DND-41 (cell line): ENCODE data around the gene CLMP.

ENCODE experiments used
- ATAC-seq: fragments of 200-7000 bp; cut with Tn5 transposase; 3 replicates; pipeline ENCODE4 v1.9.1; 2021; ENCODE audit warnings: low read depth; ENCODE audit not compliant: insufficient read depth
- DNase-seq: peaks from one replicate; pipeline ENCODE4 v3.0.0-alpha.2; 2020
- H2AFZ ChIP-seq: 2 replicates; pipeline ENCODE4 v1.6.0; 2012; ENCODE audit warnings: low read depth, low read length
- H3K27ac ChIP-seq: 2 replicates; pipeline ENCODE4 v1.5.1; 2012; ENCODE audit warnings: low read length, inconsistent platforms
- H3K27me3 ChIP-seq: fragments of 200-600 bp; sonication (generic); 2 replicates; pipeline ENCODE4 v1.6.0; 2012; ENCODE audit warnings: low read length, mild to moderate bottlenecking, inconsistent platforms; ENCODE audit not compliant: insufficient read depth, poor library complexity
- H3K36me3 ChIP-seq: 2 replicates; pipeline ENCODE4 v1.5.1; 2012; ENCODE audit warnings: low read length, inconsistent platforms; ENCODE audit not compliant: insufficient read depth
- H3K4me1 ChIP-seq: 2 replicates; pipeline ENCODE4 v1.5.1; 2012; ENCODE audit warnings: mild to moderate bottlenecking, low read length; ENCODE audit not compliant: insufficient read depth
- H3K4me2 ChIP-seq: 2 replicates; pipeline ENCODE4 v1.6.0; 2012; ENCODE audit warnings: mild to moderate bottlenecking, moderate library complexity, low read length, inconsistent platforms; ENCODE audit not compliant: insufficient read depth
- H3K4me3 ChIP-seq, 2 experiments: fragments of 200-600 bp in 1 of 2; shearing (Covaris generic) in 1 of 2; 2 replicates each; pipeline ENCODE4 v1.5.1; 2012 to 2016; ENCODE audit warnings: inconsistent platforms in 2 of 2, low read length in 2 of 2, mild to moderate bottlenecking in 2 of 2, low read depth in 1 of 2, moderate library complexity in 1 of 2
- H3K79me2 ChIP-seq: 2 replicates; pipeline ENCODE4 v1.6.0; 2012; ENCODE audit warnings: low read length, inconsistent platforms; ENCODE audit not compliant: insufficient read depth
- H3K9ac ChIP-seq: 2 replicates; pipeline ENCODE4 v1.6.0; 2012; ENCODE audit warnings: low read depth, mild to moderate bottlenecking, inconsistent platforms, low read length, moderate library complexity
- H3K9me3 ChIP-seq: 2 replicates; pipeline ENCODE4 v1.5.1; 2012; ENCODE audit warnings: low read length, moderate library complexity, mild to moderate bottlenecking, inconsistent platforms; ENCODE audit not compliant: insufficient read depth, severe bottlenecking
- H4K20me1 ChIP-seq: 2 replicates; pipeline ENCODE4 v1.6.0; 2012; ENCODE audit warnings: low read length; ENCODE audit not compliant: insufficient read depth
- EZH2 ChIP-seq: IDR thresholded peaks from 3 replicates; pipeline ENCODE4 v1.6.1; 2012; ENCODE audit warnings: borderline replicate concordance, low read depth, mild to moderate bottlenecking, moderate library complexity, low read length, inconsistent platforms; ENCODE audit not compliant: severe bottlenecking
- TF ChIP-seq, protein P1 (sequence below): IDR thresholded peaks from 2 replicates; pipeline ENCODE4 v1.5.1; 2012; ENCODE audit warnings: borderline replicate concordance, low read length, moderate library complexity, mild to moderate bottlenecking; ENCODE audit not compliant: poor library complexity, severe bottlenecking; ENCODE audit errors: extremely low read depth

CLMP gene

DNA sequence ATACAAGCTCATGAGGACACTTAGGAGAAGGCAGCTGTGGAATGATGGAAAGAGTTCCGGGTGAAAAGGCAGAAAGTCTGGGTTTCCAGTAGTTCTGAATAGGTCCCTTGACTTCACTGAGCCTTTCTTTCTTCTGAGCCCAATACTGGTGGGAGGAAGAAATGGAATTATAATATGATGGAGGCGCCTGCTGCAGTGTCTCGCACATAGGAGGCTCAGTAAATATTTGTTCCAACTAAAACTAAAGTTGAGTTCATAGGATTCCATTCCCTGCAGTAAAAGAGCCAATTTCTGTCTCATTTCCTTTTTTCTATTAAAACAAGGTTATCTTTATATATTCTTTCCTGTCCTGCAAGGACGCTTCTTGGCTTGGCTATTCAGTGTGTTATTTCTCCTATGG, 5.2 kb upstream of the CLMP start:
- H3K9ac ChIP-seq, result no peak overlapping the region
- no peak overlapping the region for H2AFZ ChIP-seq
- H3K27ac ChIP-seq, result no peak overlapping the region
- no peak overlapping the region for H3K4me2 ChIP-seq
- no peaks in the 10 kb centered on the region for H4K20me1 ChIP-seq
- H3K36me3 ChIP-seq, result no peaks in the 10 kb centered on the region
- no peak for ATAC-seq
- no peak for DNase-seq
- no peak for TF ChIP-seq EZH2
- TF ChIP-seq, protein P1, sequence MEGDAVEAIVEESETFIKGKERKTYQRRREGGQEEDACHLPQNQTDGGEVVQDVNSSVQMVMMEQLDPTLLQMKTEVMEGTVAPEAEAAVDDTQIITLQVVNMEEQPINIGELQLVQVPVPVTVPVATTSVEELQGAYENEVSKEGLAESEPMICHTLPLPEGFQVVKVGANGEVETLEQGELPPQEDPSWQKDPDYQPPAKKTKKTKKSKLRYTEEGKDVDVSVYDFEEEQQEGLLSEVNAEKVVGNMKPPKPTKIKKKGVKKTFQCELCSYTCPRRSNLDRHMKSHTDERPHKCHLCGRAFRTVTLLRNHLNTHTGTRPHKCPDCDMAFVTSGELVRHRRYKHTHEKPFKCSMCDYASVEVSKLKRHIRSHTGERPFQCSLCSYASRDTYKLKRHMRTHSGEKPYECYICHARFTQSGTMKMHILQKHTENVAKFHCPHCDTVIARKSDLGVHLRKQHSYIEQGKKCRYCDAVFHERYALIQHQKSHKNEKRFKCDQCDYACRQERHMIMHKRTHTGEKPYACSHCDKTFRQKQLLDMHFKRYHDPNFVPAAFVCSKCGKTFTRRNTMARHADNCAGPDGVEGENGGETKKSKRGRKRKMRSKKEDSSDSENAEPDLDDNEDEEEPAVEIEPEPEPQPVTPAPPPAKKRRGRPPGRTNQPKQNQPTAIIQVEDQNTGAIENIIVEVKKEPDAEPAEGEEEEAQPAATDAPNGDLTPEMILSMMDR, result no peak
- no peaks in the 10 kb centered on the region for H3K4me1 ChIP-seq
- H3K79me2 ChIP-seq, result no peaks in the 10 kb centered on the region
- peaks cover 6% of the 10 kb centered on the region for H3K27me3 ChIP-seq
- H3K9me3 ChIP-seq, result no peaks in the 10 kb centered on the region
- no peak overlapping the region for H3K4me3 ChIP-seq

GRCh38 chr11:123197711-123198110, 2.7 kb upstream of the CLMP start:
- H4K20me1 ChIP-seq, result no peaks in the 10 kb centered on the region
- H3K36me3 ChIP-seq, result no peaks in the 10 kb centered on the region
- no peak for TF ChIP-seq EZH2
- TF ChIP-seq, protein P1, result no peak
- H2AFZ ChIP-seq, result no peak overlapping the region
- peaks cover 6% of the 10 kb centered on the region for H3K27me3 ChIP-seq
- H3K9ac ChIP-seq, result no peak overlapping the region
- H3K4me1 ChIP-seq, result no peaks in the 10 kb centered on the region
- H3K79me2 ChIP-seq, result no peaks in the 10 kb centered on the region
- no peak for DNase-seq
- ATAC-seq, result no peak
- H3K4me3 ChIP-seq, result no peak overlapping the region
- H3K9me3 ChIP-seq, result no peaks in the 10 kb centered on the region
- no peak overlapping the region for H3K4me2 ChIP-seq
- H3K27ac ChIP-seq, result no peak overlapping the region

DNA sequence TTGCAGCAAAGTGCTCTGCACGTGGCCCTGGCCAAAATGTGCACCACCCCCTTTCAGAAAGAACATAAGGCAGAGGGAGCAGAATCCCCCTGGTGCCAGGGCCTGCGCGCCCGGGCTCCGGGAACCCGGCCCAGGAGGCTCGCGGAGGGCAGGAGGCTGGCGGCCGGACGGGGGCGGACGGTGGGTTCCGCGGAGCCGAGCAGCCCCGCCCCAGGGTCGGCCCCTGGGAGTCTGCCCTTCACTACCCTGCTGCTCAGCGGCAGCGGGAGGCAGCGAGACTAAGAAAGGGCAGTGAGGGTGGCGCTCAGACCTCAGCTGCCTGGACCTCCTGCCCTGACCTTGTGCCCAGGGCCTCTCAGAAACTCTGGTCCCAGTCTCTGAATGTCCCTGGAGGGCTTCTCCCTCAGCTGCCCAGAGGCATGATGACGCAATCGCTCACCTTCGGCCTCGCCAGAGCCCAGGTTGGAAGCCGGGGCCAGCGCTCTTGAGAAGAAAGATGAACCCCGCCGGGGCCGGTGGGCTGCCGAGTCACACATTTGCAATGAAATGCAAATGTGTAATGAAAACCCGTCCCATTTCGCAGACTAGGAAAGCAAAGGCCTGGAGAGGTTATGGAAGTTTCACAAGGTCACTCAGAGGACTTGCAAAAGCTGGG, 1.1 kb upstream of the CLMP start:
- Histone ChIP-seq H2AFZ (no peak overlapping the region), H3K9ac (no peak overlapping the region), H4K20me1 (no peaks in the 10 kb centered on the region), H3K27ac (no peak overlapping the region), H3K4me2 (no peak overlapping the region), H3K36me3 (no peaks in the 10 kb centered on the region), H3K4me1 (no peaks in the 10 kb centered on the region), H3K4me3 (no peak overlapping the region), H3K27me3 (peaks cover 10% of the 10 kb centered on the region), H3K79me2 (no peaks in the 10 kb centered on the region), H3K9me3 (no peaks in the 10 kb centered on the region)
- ATAC-seq (no peak), DNase-seq (no peak)
- no peak for TF ChIP-seq EZH2
- TF ChIP-seq, protein P1, result no peak
